OCI-M2 (cell line): ENCODE data around the gene LRRC23.
"Not testable (repeated sequence)": the region's sequence is repeated elsewhere in the genome, so short reads cannot be mapped to it uniquely, and the experiment has no call there.

Source experiments
- DNase-seq: peaks from one replicate; lab custom pipeline; 2025; ENCODE audit not compliant: unreplicated experiment; lab: John Stamatoyannopoulos, UW

Gene LRRC23

GRCh38 chr12:6899837-6900519 is 4.6 kb upstream of the LRRC23 start:
- no peak for DNase-seq

GRCh38 chr12:6902448-6902847 is 2.2 kb upstream of the LRRC23 start:
- no peak for DNase-seq

DNA sequence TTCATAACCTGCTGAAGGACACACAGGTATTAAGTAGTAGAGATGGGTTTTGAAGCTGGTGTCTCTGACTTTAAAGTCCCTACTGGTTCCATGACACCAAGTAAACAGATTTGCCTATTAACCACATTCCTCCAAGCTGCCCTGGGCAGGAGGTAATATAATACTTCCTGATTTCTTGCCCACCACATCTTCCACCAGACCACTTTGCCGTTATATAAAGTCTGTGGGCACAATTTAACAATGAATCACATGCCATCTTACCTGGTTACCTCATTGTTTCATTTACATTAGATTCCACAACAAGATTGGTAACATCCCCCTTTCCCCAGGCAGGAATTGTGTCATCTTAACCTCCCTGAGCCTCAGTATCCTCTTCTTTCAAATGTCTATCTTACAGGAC is 900 bp upstream of the LRRC23 start:
- DNase-seq: no peak

GRCh38 chr12:6905414-6906040 is 905 bp downstream of the LRRC23 start:
- no peak for DNase-seq

GRCh38 chr12:6908141-6908540 is 3.5 kb downstream of the LRRC23 start:
- DNase-seq: not testable (repeated sequence)

DNA sequence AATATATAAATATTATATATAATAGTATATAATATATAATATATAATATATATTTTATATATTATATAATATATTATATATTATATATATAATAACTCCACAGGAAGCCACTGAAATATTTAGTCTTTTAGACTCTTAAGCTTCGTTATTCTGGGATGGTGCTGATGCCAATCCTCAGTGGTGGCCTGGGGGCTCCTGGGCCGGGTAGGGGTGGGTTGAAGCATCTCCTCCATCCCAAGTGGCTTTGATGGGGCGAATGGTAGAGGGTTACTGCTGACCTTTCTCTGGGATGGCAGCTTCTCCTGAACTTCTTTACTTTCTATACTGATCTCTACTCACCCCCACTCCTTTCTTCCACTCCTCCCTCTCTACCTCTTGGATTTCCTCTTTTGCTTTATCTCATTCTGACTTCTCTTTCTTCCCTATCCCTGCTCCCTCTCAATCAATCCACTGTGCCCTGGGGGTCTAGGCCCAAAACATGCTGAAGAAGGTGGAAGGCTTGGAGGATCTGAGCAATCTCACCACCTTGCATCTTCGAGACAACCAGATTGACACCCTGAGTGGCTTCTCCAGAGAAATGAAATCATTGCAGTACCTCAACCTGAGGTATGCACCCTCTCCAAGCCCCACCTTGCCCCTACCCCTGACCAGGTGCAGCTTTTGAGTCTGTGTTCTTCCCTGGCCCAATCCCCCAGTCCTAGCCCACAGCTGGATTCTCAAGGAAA is 5.0 kb downstream of the LRRC23 start:
- no peak for DNase-seq

DNA sequence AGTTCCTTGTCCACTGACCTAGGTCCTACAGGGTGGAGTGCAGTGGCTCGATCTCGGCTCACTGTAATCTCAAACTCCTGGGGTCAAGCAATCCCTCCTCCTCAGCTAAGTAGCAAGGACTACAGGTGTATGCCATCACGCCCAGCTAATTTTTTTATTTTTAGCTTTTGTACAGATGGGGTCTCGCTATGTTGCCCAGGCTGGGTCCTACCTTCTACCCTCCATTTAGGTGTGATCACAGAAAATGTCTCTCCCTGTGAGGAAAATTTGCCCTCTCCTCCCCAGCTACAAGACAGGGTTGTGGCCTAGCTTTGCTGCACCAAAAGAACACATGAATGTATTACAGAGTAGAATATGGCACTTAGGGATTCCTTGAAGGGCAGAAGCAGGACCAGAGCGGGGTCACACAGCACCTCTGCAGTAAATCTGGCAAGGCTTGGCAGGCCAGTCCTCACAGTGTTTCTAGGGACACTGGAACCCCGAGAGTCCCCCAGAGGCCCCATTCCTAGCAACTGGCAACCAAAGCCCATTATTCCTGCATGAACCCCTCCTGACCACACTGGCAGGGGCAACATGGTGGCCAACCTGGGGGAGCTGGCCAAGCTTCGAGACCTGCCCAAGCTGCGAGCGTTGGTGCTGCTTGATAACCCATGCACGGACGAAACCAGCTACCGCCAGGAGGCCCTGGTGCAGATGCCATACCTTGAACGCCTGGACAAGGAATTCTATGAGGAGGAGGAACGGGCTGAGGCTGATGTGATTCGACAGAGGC is 7.7 kb downstream of the LRRC23 start:
- no peak for DNase-seq

- no peak for DNase-seq
Observed at GRCh38 chr12:6914246-6914946, 9.8 kb downstream of the LRRC23 start, which contains the start of gene ENO2. Gene ENO2 (plus strand): TSS chr12:6914580. CDS start chr12:6915833, 1,253 bp downstream.

DNA sequence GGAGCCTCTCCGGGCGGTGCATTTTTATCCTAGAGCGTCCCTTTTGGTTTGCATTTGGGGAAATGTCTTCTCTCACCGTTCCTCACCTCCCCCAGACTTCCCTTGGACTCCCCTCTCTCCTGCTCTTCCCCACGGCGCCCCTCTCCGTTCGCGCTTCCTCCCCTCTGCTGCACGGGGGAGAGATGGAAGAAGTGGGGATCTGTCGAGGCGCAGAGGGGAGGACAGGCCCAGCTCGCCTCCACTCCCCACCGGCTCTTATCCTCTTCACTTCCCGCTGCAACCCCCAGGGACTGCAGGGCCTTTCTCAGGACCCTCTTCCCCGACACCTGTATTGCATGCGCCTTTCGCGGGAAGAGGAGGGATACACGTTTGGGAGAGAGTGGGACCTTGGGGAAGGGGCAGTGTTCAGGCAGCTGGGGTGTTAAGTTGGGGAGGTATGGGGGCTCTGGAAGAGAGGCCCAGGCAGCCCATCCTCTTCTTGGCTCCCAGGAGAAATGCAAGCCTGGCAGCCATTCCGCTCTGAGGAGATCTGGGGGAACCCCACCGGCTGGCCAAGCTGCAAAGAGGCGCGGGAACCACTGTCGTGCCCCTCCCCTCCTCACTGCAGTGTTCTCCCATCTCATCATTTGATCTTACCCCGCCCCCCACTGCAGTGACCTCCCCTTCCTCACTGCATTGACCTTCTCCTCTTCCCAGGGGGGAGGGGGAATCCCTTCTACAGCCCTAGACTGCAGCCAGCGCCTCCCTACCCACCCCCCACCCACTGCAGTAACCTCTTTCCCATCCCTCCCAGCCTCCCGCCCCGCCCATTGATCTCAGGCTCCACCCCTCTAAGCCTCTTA is 10.5 kb downstream of the LRRC23 start:
- no peak for DNase-seq

GRCh38 chr12:6915789-6916285 is 11.2 kb downstream of the LRRC23 start:
- DNase-seq: no peak

DNA sequence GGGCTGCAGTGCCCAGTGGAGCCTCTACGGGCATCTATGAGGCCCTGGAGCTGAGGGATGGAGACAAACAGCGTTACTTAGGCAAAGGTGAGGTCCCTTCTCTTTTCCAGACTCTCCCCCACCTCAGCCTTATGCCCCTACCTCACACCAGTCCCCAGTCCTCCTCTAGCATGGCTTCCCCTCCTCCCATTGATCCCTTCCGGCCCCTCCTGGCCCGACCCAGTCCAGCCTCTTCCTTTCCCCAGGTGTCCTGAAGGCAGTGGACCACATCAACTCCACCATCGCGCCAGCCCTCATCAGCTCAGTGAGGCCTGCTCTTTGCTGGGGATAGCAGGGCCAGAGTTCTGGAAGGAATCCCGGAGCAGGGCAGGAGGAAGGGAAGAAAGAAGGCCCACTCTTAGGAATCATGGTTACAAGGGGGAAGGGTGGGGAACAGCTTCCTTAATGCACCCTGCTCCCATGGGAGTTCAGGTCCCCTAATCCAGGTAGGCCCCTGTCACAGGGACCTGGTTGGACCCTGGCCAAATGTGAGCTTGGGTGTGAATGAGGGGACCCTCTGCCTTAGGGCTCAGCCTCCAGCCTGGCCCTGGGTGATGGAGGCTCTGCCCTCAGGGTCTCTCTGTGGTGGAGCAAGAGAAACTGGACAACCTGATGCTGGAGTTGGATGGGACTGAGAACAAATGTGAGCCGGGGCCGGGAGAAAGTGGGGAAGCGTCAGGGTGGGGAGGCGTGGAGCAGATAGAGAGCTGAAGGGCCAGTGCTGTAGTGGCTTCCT is 12.0 kb downstream of the LRRC23 start:
- no peak for DNase-seq

DNA sequence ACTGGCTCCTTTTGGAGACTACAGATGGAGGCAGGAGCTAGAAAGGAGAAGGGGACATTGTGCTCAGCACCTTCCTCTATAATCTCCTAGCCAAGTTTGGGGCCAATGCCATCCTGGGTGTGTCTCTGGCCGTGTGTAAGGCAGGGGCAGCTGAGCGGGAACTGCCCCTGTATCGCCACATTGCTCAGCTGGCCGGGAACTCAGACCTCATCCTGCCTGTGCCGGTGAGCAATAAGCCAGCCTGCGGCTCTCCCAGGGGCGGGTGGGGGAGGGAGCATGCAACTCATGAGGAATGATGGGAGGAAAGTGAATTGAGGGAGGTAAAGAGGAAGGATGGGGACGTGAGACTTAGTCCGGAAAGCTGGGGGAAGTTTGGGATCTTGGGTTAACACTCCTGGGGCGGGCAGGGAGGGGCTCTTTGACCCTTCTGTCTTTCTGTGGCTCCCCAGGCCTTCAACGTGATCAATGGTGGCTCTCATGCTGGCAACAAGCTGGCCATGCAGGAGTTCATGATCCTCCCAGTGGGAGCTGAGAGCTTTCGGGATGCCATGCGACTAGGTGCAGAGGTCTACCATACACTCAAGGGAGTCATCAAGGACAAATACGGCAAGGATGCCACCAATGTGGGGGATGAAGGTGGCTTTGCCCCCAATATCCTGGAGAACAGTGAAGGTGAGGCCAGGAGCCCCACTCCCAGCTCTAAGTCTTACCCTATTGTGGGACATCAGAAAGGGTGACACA is 13.0 kb downstream of the LRRC23 start:
- DNase-seq: no peak

DNA sequence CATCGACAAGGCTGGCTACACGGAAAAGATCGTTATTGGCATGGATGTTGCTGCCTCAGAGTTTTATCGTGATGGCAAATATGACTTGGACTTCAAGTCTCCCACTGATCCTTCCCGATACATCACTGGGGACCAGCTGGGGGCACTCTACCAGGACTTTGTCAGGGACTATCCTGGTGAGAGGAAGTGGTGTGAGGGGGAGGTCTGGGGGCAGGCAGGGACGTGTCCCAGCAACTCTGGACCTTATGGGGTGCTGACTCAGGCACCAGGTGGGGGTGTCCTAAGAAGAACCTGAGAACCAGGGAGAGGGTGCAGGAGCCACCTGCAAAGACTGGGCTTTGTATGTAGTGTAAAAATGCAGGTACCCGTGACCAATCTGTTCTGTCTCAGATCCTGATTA is 15.0 kb downstream of the LRRC23 start:
- no peak for DNase-seq

GRCh38 chr12:6921539-6921938 is 16.9 kb downstream of the LRRC23 start:
- DNase-seq: no peak

DNA sequence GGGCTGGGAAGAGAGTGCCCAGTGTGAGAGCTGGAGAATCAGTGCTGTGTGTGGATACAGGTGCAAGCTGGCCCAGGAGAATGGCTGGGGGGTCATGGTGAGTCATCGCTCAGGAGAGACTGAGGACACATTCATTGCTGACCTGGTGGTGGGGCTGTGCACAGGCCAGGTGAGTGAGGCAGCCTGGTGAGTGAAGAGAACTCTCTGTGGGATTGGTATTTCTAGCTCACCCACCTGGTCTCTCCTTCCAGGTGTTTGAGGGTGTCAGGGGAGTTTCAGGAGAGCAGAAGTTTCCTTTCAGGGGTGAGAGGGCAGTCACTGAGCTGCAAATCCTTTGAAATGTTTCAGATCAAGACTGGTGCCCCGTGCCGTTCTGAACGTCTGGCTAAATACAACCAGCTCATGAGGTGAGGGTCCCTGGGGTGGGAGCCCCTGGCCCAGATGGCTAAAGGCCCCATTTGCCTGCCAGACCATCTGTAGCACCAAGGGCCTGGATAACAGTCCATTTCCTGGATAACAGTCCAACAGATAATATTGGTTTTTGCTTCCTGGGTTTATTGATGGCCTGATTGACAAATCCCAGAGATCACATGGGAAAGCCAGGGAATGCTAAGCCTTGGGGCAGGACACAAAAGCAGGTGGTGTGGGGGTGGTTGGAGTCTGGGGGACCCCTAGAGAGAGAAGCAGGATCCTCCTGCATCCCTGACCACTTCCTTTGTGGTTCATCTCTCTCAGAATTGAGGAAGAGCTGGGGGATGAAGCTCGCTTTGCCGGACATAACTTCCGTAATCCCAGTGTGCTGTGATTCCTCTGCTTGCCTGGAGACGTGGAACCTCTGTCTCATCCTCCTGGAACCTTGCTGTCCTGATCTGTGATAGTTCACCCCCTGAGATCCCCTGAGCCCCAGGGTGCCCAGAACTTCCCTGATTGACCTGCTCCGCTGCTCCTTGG is 17.6 kb downstream of the LRRC23 start:
- DNase-seq: no peak

DNA sequence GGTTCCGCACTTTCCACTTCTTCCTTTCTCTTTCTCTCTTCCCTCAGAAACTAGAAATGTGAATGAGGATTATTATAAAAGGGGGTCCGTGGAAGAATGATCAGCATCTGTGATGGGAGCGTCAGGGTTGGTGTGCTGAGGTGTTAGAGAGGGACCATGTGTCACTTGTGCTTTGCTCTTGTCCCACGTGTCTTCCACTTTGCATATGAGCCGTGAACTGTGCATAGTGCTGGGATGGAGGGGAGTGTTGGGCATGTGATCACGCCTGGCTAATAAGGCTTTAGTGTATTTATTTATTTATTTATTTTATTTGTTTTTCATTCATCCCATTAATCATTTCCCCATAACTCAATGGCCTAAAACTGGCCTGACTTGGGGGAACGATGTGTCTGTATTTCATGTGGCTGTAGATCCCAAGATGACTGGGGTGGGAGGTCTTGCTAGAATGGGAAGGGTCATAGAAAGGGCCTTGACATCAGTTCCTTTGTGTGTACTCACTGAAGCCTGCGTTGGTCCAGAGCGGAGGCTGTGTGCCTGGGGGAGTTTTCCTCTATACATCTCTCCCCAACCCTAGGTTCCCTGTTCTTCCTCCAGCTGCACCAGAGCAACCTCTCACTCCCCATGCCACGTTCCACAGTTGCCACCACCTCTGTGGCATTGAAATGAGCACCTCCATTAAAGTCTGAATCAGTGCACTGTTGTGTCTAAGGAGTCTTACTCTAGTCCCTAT is 18.5 kb downstream of the LRRC23 start:
- DNase-seq: no peak
